Stimulated activated CD4-positive, alpha-beta T cell treated with anti-CD3 and anti-CD28 coated beads, Interleukin-1b, Interleukin-23, amount 100 ng/mL, for 4 hours (primary cell): ENCODE results near the gene SKIC8.

Source experiments
- DNase-seq, 2 donors: peaks; one replicate each; pipeline ENCODE4 v3.0.0-alpha.2; 2020; ENCODE audit warnings: low read depth in 2 of 2

The SKIC8 gene

GRCh38 chr15:78291052-78291451 is 8.4 kb downstream of the SKIC8 start:
- no peak for DNase-seq

- DNase-seq = no peak
Measured at GRCh38 chr15:78290222-78290621, 9.2 kb downstream of the SKIC8 start.

GRCh38 chr15:78284758-78285157 is 14.7 kb downstream of the SKIC8 start:
- DNase-seq = no peak

GRCh38 chr15:78282324-78282723 is 17.1 kb downstream of the SKIC8 start:
- no peak for DNase-seq

- DNase-seq = no peak
Measured at GRCh38 chr15:78280319-78281072, 18.9 kb downstream of the SKIC8 start.

GRCh38 chr15:78276064-78276943 is 23.1 kb downstream of the SKIC8 start:
- no peak for DNase-seq

- DNase-seq = no peak
Measured at GRCh38 chr15:78274994-78275393, 24.4 kb downstream of the SKIC8 start.

GRCh38 chr15:78272776-78273175 is 26.6 kb downstream of the SKIC8 start:
- no peak for DNase-seq

GRCh38 chr15:78272316-78272715 is 27.1 kb downstream of the SKIC8 start:
- DNase-seq = no peak

- no peak for DNase-seq
Measured at GRCh38 chr15:78266806-78267205, 32.6 kb downstream of the SKIC8 start.

GRCh38 chr15:78266229-78266628 is 33.2 kb downstream of the SKIC8 start:
- no peak for DNase-seq

GRCh38 chr15:78265752-78266224 is 33.6 kb downstream of the SKIC8 start:
- no peak for DNase-seq

GRCh38 chr15:78265137-78265460 is 34.3 kb downstream of the SKIC8 start:
- no peak for DNase-seq

- peak; percentile 49 to 55 for DNase-seq
Measured at GRCh38 chr15:78264304-78265136, 34.9 kb downstream of the SKIC8 start, which contains the start of gene DNAJA4. Gene DNAJA4 (plus strand): TSS chr15:78264562. CDS start chr15:78264764, 202 bp downstream.

- no peak for DNase-seq
Measured at GRCh38 chr15:78263907-78264303, 35.5 kb downstream of the SKIC8 start.

GRCh38 chr15:78263351-78263781 is 36.0 kb downstream of the SKIC8 start:
- DNase-seq = no peak

- DNase-seq = no peak
Measured at GRCh38 chr15:78261062-78261461, 38.3 kb downstream of the SKIC8 start.

- no peak for DNase-seq
Measured at GRCh38 chr15:78260489-78260888, 38.9 kb downstream of the SKIC8 start.

- DNase-seq = no peak
Measured at GRCh38 chr15:78259232-78259631, 40.2 kb downstream of the SKIC8 start.

GRCh38 chr15:78257681-78258080 is 41.7 kb downstream of the SKIC8 start:
- DNase-seq = no peak

- DNase-seq = no peak
Measured at GRCh38 chr15:78256044-78256437, 43.4 kb downstream of the SKIC8 start.
